ENCODE measurements around the gene RNASE13. TPM values are rescaled to one million over a fixed set of nuclear protein-coding genes. Genes with fewer than 3 reads are reported as not detected.

The RNASE13 gene
- total RNA-seq, 1 experiment from 2014 or later = not detected

GRCh38 chr14:21058903-21059302, 24.3 kb upstream of the RNASE13 start:
- POLR2A ChIA-PET = no interaction called here
- BruUV-seq (replicated peaks) = no TSS peak
- in situ Hi-C loops (cut with HindIII; ENCODE audit: low pct_unique_long_range_greater_than_20kb, low sequenced_read_pairs) = no loop called here

GRCh38 chr14:21057803-21058675, 23.4 kb upstream of the RNASE13 start, which contains the start of gene RNASE8:
RNASE8 (plus strand) TSS chr14:21057822; CDS start chr14:21057893, 71 bp downstream.
- intact Hi-C loops (cut with micrococcal nuclease; ENCODE audit: unreplicated experiment) (no loop called here), in situ Hi-C loops (cut with HindIII; ENCODE audit: low pct_unique_long_range_greater_than_20kb, low sequenced_read_pairs) (no loop called here)
- Histone ChIP-seq H3K27ac (ENCODE audit: low read length) (no peak within 1 kb of the TSS), H3K4me1 (ENCODE audit: control insufficient read depth, insufficient read depth, low read length) (no peaks in the 10 kb centered on the region), H3K4me3 (ENCODE audit: low read depth in 2 of 2, low read length in 2 of 2) (no peak within 1 kb of the TSS), H3K27me3 (ENCODE audit: control insufficient read depth, insufficient read depth, low read length) (no peaks in the 10 kb centered on the region; the same call in 1 of the 2 replicates), H3K9me3 (ENCODE audit: control insufficient read depth, insufficient read depth, low read depth, low read length) (no peaks in the 10 kb centered on the region), H3K36me3 (ENCODE audit: control insufficient read depth, insufficient read depth, low read length) (no peaks in the 10 kb centered on the region)
- TF ChIP-seq POLR2AphosphoS5 (IDR thresholded peaks at IDR 0.05; ENCODE audit: low read depth, low read length) (no peak), REST (IDR thresholded peaks at IDR 0.05; ENCODE audit: insufficient read depth in 1 of 2, low read depth in 2 of 2, low read length in 1 of 2) (no peak)
- CTCF ChIA-PET = no interaction called here
- ATAC-seq (no peak), DNase-seq (ENCODE audit: low read depth, low spot score) (no peak)
- no TSS peak for BruUV-seq (replicated peaks)
- POLR2A ChIA-PET = no interaction called here

More at GRCh38 chr14:21058903-21059302, 24.3 kb upstream of the RNASE13 start:
- CTCF ChIA-PET = no interaction called here
- intact Hi-C loops (cut with micrococcal nuclease; ENCODE audit: unreplicated experiment) = no loop called here
- Histone ChIP-seq H3K4me3 (ENCODE audit: low read depth in 2 of 2, low read length in 2 of 2) (no peak overlapping the region), H3K27ac (ENCODE audit: low read length) (no peak overlapping the region), H3K36me3 (ENCODE audit: control insufficient read depth, insufficient read depth, low read length) (no peaks in the 10 kb centered on the region), H3K27me3 (ENCODE audit: control insufficient read depth, insufficient read depth, low read length) (no peaks in the 10 kb centered on the region; the same call in none of the 2 replicates), H3K9me3 (ENCODE audit: control insufficient read depth, insufficient read depth, low read depth, low read length) (no peaks in the 10 kb centered on the region), H3K4me1 (ENCODE audit: control insufficient read depth, insufficient read depth, low read length) (no peaks in the 10 kb centered on the region)
- DNase-seq (ENCODE audit: low read depth, low spot score) (no peak), ATAC-seq (no peak)
- TF ChIP-seq TCF7L2 (IDR thresholded peaks at IDR 0.05; ENCODE audit: low read depth, low read length) (no peak), SIN3A (IDR thresholded peaks at IDR 0.05; ENCODE audit: borderline replicate concordance, insufficient read depth, low read depth, low read length) (no peak), CTCF (IDR thresholded peaks at IDR 0.05) (no peak), REST (IDR thresholded peaks at IDR 0.05; ENCODE audit: insufficient read depth in 1 of 2, low read depth in 2 of 2, low read length in 1 of 2) (no peak), POLR2AphosphoS5 (IDR thresholded peaks at IDR 0.05; ENCODE audit: low read depth, low read length) (no peak)

Measured in Panc1 (cell line).